RWPE2 (cell line): ENCODE measurements around the gene CYB561.

Experiments
- ATAC-seq: fragments of 200-7000 bp; cut with Tn5 transposase; 3 replicates; pipeline ENCODE4 v1.9.1; 2021; ENCODE audit warnings: low read depth
- DNase-seq: peaks from one replicate; pipeline ENCODE4 v3.0.0-alpha.2; 2020; ENCODE audit warnings: low spot score
- H3K27ac ChIP-seq: fragments of 450-650 bp; 2 replicates; pipeline ENCODE4 v1.5.1; 2017; ENCODE audit warnings: mild to moderate bottlenecking; ENCODE audit not compliant: poor library complexity, severe bottlenecking
- H3K27me3 ChIP-seq: fragments of 250-450 bp; sonication (Bioruptor Pico); 2 replicates; pipeline ENCODE4 v1.5.1; 2021; ENCODE audit warnings: mild to moderate bottlenecking, moderate library complexity; ENCODE audit not compliant: insufficient read depth, poor library complexity, severe bottlenecking
- H3K36me3 ChIP-seq: fragments of 250-450 bp; sonication (Bioruptor Pico); 2 replicates; pipeline ENCODE4 v1.5.1; 2020; ENCODE audit warnings: low read depth, mild to moderate bottlenecking, moderate library complexity
- H3K4me1 ChIP-seq: fragments of 250-450 bp; sonication (Bioruptor Pico); 2 replicates; pipeline ENCODE4 v1.5.1; 2021; ENCODE audit warnings: mild to moderate bottlenecking, moderate library complexity; ENCODE audit not compliant: insufficient read depth, poor library complexity, severe bottlenecking
- H3K4me3 ChIP-seq: fragments of 250-450 bp; sonication (Bioruptor Pico); 2 replicates; pipeline ENCODE4 v1.5.1; 2021; ENCODE audit warnings: mild to moderate bottlenecking, moderate library complexity; ENCODE audit not compliant: severe bottlenecking
- H3K9me3 ChIP-seq: fragments of 250-450 bp; sonication (Bioruptor Pico); 2 replicates; pipeline ENCODE4 v1.5.1; 2021; ENCODE audit warnings: mild to moderate bottlenecking, moderate library complexity; ENCODE audit not compliant: severe bottlenecking
- TF ChIP-seq, protein P1 (sequence below): fragments of 450-650 bp; IDR thresholded peaks from one replicate; pipeline ENCODE4 v1.5.1; 2017; ENCODE audit warnings: mild to moderate bottlenecking, moderate library complexity; ENCODE audit not compliant: poor library complexity, severe bottlenecking

CYB561 gene

DNA sequence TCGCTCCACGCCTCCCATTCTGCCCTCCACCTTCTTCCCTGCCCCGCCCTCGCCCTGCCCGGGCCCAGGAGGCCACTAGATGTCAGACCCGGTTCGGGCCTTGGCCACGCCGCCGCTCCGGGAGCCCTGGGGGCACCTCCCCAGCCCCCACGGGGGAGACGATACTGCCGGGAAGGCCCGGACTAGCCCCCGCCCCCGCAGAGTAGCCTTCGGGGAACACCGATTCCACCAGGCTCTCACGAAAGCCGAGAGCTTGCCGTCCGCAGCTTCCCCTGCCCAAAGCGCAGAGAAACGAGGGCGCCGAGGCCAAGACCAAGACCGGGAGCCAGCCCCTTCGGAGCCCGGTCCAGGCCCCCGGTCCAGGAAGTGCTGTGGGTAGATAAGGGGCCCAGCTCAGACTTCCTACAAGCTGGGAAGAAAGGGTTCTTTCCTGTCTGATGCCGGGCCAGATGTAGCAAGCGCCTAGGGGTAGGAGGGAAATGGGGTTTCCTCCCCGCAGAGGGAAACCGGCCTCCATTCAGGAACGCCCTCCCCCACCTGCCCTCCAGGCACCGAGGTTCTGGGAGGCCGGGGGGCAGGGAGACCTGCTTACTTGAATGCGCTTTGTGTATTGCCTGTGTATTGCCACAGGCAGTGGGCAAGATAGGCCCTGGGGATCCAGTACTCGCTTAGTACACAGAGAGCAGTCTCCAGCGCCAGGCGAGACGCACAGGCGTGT is 806 bp upstream of the CYB561 start:
- ATAC-seq (peak; percentile 47), DNase-seq (no peak)
- TF ChIP-seq, protein P1, sequence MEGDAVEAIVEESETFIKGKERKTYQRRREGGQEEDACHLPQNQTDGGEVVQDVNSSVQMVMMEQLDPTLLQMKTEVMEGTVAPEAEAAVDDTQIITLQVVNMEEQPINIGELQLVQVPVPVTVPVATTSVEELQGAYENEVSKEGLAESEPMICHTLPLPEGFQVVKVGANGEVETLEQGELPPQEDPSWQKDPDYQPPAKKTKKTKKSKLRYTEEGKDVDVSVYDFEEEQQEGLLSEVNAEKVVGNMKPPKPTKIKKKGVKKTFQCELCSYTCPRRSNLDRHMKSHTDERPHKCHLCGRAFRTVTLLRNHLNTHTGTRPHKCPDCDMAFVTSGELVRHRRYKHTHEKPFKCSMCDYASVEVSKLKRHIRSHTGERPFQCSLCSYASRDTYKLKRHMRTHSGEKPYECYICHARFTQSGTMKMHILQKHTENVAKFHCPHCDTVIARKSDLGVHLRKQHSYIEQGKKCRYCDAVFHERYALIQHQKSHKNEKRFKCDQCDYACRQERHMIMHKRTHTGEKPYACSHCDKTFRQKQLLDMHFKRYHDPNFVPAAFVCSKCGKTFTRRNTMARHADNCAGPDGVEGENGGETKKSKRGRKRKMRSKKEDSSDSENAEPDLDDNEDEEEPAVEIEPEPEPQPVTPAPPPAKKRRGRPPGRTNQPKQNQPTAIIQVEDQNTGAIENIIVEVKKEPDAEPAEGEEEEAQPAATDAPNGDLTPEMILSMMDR, result peak; percentile 6
- H3K4me3 ChIP-seq, result peak overlapping the region; percentile 46
- H3K27me3 ChIP-seq, result no peaks in the 10 kb centered on the region
- no peaks in the 10 kb centered on the region for H3K36me3 ChIP-seq
- H3K27ac ChIP-seq, result peak overlapping the region; percentile 61
- no peaks in the 10 kb centered on the region for H3K9me3 ChIP-seq
- peaks cover 12% of the 10 kb centered on the region for H3K4me1 ChIP-seq

DNA sequence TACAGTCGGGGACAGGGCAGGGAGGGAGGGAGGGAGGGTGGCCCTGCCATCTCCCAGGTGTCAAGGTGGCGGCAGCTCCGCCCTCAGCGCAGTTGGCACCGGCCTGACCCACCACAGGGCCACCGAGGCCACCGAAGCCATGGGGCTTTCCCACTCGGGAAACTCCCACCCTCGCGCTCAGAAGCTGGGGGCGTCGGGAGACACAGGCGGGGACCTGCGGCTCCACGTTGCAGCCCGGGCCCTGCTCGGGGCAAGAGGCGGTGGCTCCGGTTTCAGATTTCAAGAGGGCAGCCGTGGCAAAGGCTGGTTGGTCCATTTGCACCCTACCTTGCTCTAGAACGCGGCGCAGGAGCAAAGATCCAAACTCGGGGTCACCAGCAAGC is 544 bp downstream of the CYB561 start:
- no peaks in the 10 kb centered on the region for H3K9me3 ChIP-seq
- H3K27me3 ChIP-seq, result no peaks in the 10 kb centered on the region
- H3K4me3 ChIP-seq, result peak overlapping the region; percentile 46
- H3K27ac ChIP-seq, result peak overlapping the region; percentile 61
- no peak for DNase-seq
- TF ChIP-seq, protein P1, result no peak
- peak; percentile 54 for ATAC-seq
- no peaks in the 10 kb centered on the region for H3K36me3 ChIP-seq
- H3K4me1 ChIP-seq, result peaks cover 12% of the 10 kb centered on the region

DNA sequence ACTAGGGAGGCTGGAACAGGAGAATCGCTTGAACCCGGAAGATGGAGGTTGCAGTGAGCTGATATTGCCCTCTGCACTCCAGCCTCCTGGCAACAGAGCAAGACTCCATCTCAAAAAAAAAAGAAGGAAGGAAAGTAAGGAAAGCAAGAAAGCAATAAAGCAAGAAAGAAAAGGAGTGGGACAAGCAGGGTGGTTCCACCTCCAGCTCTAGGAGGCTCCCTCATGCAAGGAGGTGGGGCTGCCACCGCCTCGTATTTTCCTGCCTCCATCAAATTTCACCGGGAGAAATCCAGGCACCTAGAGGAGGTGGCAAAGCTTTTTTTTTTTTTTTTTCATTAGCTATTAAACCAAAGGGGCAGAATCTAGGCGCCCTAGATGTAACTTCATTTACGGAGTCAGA is 1.0 kb downstream of the CYB561 start:
- Histone ChIP-seq H3K36me3 (no peaks in the 10 kb centered on the region), H3K27me3 (no peaks in the 10 kb centered on the region), H3K9me3 (no peaks in the 10 kb centered on the region), H3K27ac (peak overlapping the region; percentile 61), H3K4me3 (peak overlapping the region; percentile 46), H3K4me1 (peaks cover 12% of the 10 kb centered on the region)
- no peak for DNase-seq
- TF ChIP-seq, protein P1, result no peak
- no peak for ATAC-seq

DNA sequence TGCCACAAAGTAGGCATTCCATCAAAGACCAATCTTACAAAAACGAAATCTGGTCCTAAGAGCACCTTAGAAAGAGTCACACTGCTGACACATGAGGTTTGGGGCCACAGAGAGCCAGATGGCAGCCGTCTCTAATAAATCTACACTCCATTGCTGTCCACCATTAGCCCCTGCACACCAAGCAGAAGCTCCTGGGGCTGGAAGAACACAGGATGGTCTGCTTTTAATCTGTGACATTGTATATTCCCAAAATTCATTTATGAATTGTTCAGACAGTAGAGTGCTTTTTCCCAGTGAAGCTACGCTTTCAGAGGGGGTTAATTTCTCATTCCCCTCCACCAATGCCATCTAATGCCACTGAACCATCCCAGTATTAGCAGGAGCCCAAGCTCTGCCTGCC is 1.6 kb downstream of the CYB561 start:
- H3K36me3 ChIP-seq, result no peaks in the 10 kb centered on the region
- peaks cover 12% of the 10 kb centered on the region for H3K4me1 ChIP-seq
- TF ChIP-seq, protein P1, result no peak
- no peak for ATAC-seq
- H3K4me3 ChIP-seq, result no peak overlapping the region
- no peaks in the 10 kb centered on the region for H3K27me3 ChIP-seq
- no peak for DNase-seq
- H3K27ac ChIP-seq, result no peak overlapping the region
- H3K9me3 ChIP-seq, result no peaks in the 10 kb centered on the region

DNA sequence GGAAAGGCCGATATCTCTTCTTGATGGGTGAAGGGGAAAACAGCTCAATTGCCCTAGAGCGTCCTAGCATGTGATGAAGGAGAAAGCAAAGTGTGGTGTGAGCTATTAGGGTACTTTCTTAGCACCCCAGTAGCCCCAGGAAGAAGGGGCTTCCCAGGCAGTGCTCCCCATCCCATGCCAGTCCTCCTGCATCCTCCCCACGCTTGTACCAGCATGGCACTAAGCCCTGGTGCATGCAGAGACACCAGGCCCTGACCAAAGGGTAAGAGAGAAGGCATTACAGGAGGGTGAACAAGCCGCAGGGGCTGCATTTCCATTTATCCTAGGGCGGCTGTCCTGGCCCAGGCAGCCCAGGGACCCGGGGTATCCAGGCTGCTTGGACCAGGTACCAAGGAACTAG is 3.1 kb downstream of the CYB561 start:
- Histone ChIP-seq H3K36me3 (no peaks in the 10 kb centered on the region), H3K27me3 (no peaks in the 10 kb centered on the region), H3K9me3 (no peaks in the 10 kb centered on the region), H3K4me3 (no peak overlapping the region), H3K4me1 (peaks cover 12% of the 10 kb centered on the region), H3K27ac (no peak overlapping the region)
- ATAC-seq (no peak), DNase-seq (no peak)
- TF ChIP-seq, protein P1, result no peak
